ENCODE results near the gene GATA5. TPM values are rescaled to one million over a fixed set of nuclear protein-coding genes. Genes with fewer than 3 reads are reported as not detected.
A peak's percentile ranks its signal among the peaks of the same experiment; 100 is the strongest.

Gene GATA5
- total RNA-seq, 1 experiment from 2014 or later = 0.96 TPM

GRCh38 chr20:62518911-62519310, 43.1 kb upstream of the GATA5 start:
- ChIA-PET POLR2A (ENCODE audit: unreplicated experiment) (no interaction called here), CTCF (no interaction called here)
- intact Hi-C loops (cut with micrococcal nuclease; ENCODE audit: unreplicated experiment) = loop anchor here (5.0 kb wide), 3 partner anchors 83 to 273 kb away; no protein-coding TSS in a partner anchor
- Histone ChIP-seq H3K4me1 (replicated peaks; ENCODE audit: insufficient read depth) (no peaks in the 10 kb centered on the region), H3K36me3 (ENCODE audit: low read depth) (no peaks in the 10 kb centered on the region), H3K9me2 (ENCODE audit: insufficient read depth) (no peaks in the 10 kb centered on the region), H3F3A (ENCODE audit: insufficient read depth, low read depth) (no peaks in the 10 kb centered on the region), H3K4me3 (no peak overlapping the region), H2AFZ (no peak overlapping the region), H3K27ac (no peak overlapping the region), H3K79me2 (ENCODE audit: low read depth) (no peaks in the 10 kb centered on the region), H3K27me3 (ENCODE audit: insufficient read depth, low read depth) (peaks cover 77% of the 10 kb centered on the region), H3K4me2 (no peak overlapping the region), H4K20me1 (ENCODE audit: insufficient read depth) (no peaks in the 10 kb centered on the region), H3K9me3 (ENCODE audit: insufficient read depth, low read depth) (no peaks in the 10 kb centered on the region)
- TF ChIP-seq, protein P1, sequence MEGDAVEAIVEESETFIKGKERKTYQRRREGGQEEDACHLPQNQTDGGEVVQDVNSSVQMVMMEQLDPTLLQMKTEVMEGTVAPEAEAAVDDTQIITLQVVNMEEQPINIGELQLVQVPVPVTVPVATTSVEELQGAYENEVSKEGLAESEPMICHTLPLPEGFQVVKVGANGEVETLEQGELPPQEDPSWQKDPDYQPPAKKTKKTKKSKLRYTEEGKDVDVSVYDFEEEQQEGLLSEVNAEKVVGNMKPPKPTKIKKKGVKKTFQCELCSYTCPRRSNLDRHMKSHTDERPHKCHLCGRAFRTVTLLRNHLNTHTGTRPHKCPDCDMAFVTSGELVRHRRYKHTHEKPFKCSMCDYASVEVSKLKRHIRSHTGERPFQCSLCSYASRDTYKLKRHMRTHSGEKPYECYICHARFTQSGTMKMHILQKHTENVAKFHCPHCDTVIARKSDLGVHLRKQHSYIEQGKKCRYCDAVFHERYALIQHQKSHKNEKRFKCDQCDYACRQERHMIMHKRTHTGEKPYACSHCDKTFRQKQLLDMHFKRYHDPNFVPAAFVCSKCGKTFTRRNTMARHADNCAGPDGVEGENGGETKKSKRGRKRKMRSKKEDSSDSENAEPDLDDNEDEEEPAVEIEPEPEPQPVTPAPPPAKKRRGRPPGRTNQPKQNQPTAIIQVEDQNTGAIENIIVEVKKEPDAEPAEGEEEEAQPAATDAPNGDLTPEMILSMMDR (conservative IDR thresholded peaks at IDR 0.05) = no peak
- TF ChIP-seq EZH2 (IDR thresholded peaks at IDR 0.05; ENCODE audit: low read depth) = no peak
- DNase-seq = peak in 1 of 2 experiments; percentile 26
- no TSS peak for BruUV-seq (replicated peaks)

- Histone ChIP-seq H3K79me2 (ENCODE audit: low read depth) (no peaks in the 10 kb centered on the region), H2AFZ (no peak overlapping the region), H3K36me3 (ENCODE audit: low read depth) (no peaks in the 10 kb centered on the region), H3K27me3 (ENCODE audit: insufficient read depth, low read depth) (peaks cover 77% of the 10 kb centered on the region), H3K9me3 (ENCODE audit: insufficient read depth, low read depth) (no peaks in the 10 kb centered on the region), H3K4me2 (no peak overlapping the region), H3K4me3 (no peak overlapping the region), H4K20me1 (ENCODE audit: insufficient read depth) (no peaks in the 10 kb centered on the region), H3F3A (ENCODE audit: insufficient read depth, low read depth) (no peaks in the 10 kb centered on the region), H3K27ac (no peak overlapping the region), H3K9me2 (ENCODE audit: insufficient read depth) (no peaks in the 10 kb centered on the region), H3K4me1 (replicated peaks; ENCODE audit: insufficient read depth) (no peaks in the 10 kb centered on the region)
- BruUV-seq (replicated peaks) = no TSS peak
- DNase-seq = no peak
- POLR2A ChIA-PET (ENCODE audit: unreplicated experiment) = no interaction called here
- CTCF ChIA-PET = no interaction called here
- TF ChIP-seq EZH2 (IDR thresholded peaks at IDR 0.05; ENCODE audit: low read depth) = no peak
- TF ChIP-seq, protein P1 (conservative IDR thresholded peaks at IDR 0.05) = no peak
- intact Hi-C loops (cut with micrococcal nuclease; ENCODE audit: unreplicated experiment) = loop anchor here (5.0 kb wide), 3 partner anchors 84 to 274 kb away; no protein-coding TSS in a partner anchor
Observed at GRCh38 chr20:62517901-62518610, 42.3 kb upstream of the GATA5 start.

- Histone ChIP-seq H3K9me2 (ENCODE audit: insufficient read depth) (no peaks in the 10 kb centered on the region), H3K4me2 (no peak overlapping the region), H3K36me3 (ENCODE audit: low read depth) (no peaks in the 10 kb centered on the region), H3K79me2 (ENCODE audit: low read depth) (no peaks in the 10 kb centered on the region), H3K27ac (no peak overlapping the region), H4K20me1 (ENCODE audit: insufficient read depth) (no peaks in the 10 kb centered on the region), H3K4me3 (no peak overlapping the region), H3K27me3 (ENCODE audit: insufficient read depth, low read depth) (peaks cover 74% of the 10 kb centered on the region), H3K4me1 (replicated peaks; ENCODE audit: insufficient read depth) (no peaks in the 10 kb centered on the region), H3F3A (ENCODE audit: insufficient read depth, low read depth) (no peaks in the 10 kb centered on the region), H2AFZ (no peak overlapping the region), H3K9me3 (ENCODE audit: insufficient read depth, low read depth) (no peaks in the 10 kb centered on the region)
- ChIA-PET POLR2A (ENCODE audit: unreplicated experiment) (no interaction called here), CTCF (interaction anchor here (0.6 to 1.1 kb wide), 3 partner anchors 25 to 100 kb away, joined by 3 to 4 read pairs (median 3); no protein-coding TSS in a partner anchor)
- DNase-seq = no peak
- intact Hi-C loops (cut with micrococcal nuclease; ENCODE audit: unreplicated experiment) = loop anchor here (5.0 kb wide), 3 partner anchors 85 to 275 kb away; no protein-coding TSS in a partner anchor
- no TSS peak for BruUV-seq (replicated peaks)
- TF ChIP-seq, protein P1 (conservative IDR thresholded peaks at IDR 0.05) = no peak
- no peak for TF ChIP-seq EZH2 (IDR thresholded peaks at IDR 0.05; ENCODE audit: low read depth)
Observed at GRCh38 chr20:62517168-62517567, 41.4 kb upstream of the GATA5 start.

Data from PC-9 (cell line).